Neural cell (in vitro differentiated cells): ENCODE results near the gene TMEM253.

Experiments
- TF ChIP-seq, protein P1 (sequence below): IDR thresholded peaks from 2 replicates; pipeline ENCODE4 v1.6.1; 2012; ENCODE audit warnings: borderline replicate concordance
- TF ChIP-seq, protein P2 (sequence below): fragments of 450-650 bp; IDR thresholded peaks from 2 replicates; pipeline ENCODE4 v1.5.1; 2014; ENCODE audit warnings: antibody characterized with exemption, mild to moderate bottlenecking, moderate library complexity; ENCODE audit not compliant: poor library complexity, severe bottlenecking

DNA sequence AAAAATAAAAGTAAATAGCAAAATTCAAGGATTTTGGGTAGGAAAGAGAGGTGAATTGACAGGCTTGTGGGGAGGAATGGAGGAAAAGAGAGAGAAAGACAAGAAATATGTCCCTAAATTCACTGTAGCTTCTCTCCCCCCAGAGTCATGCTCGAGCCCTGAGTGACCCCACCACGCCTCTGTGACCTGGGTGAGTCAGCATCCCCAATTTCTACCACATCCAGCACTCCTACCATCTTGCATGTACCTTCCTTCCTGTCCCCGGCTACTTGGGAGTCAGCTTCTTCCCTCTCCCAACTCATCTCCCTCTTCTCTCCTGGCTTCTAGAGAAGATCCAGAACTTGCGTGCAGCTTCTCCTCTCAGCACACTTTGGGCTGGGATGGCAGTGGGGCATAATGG is 12.2 kb upstream of the TMEM253 start:
- TF ChIP-seq, protein P1, sequence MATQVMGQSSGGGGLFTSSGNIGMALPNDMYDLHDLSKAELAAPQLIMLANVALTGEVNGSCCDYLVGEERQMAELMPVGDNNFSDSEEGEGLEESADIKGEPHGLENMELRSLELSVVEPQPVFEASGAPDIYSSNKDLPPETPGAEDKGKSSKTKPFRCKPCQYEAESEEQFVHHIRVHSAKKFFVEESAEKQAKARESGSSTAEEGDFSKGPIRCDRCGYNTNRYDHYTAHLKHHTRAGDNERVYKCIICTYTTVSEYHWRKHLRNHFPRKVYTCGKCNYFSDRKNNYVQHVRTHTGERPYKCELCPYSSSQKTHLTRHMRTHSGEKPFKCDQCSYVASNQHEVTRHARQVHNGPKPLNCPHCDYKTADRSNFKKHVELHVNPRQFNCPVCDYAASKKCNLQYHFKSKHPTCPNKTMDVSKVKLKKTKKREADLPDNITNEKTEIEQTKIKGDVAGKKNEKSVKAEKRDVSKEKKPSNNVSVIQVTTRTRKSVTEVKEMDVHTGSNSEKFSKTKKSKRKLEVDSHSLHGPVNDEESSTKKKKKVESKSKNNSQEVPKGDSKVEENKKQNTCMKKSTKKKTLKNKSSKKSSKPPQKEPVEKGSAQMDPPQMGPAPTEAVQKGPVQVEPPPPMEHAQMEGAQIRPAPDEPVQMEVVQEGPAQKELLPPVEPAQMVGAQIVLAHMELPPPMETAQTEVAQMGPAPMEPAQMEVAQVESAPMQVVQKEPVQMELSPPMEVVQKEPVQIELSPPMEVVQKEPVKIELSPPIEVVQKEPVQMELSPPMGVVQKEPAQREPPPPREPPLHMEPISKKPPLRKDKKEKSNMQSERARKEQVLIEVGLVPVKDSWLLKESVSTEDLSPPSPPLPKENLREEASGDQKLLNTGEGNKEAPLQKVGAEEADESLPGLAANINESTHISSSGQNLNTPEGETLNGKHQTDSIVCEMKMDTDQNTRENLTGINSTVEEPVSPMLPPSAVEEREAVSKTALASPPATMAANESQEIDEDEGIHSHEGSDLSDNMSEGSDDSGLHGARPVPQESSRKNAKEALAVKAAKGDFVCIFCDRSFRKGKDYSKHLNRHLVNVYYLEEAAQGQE = no peak
- TF ChIP-seq, protein P2, sequence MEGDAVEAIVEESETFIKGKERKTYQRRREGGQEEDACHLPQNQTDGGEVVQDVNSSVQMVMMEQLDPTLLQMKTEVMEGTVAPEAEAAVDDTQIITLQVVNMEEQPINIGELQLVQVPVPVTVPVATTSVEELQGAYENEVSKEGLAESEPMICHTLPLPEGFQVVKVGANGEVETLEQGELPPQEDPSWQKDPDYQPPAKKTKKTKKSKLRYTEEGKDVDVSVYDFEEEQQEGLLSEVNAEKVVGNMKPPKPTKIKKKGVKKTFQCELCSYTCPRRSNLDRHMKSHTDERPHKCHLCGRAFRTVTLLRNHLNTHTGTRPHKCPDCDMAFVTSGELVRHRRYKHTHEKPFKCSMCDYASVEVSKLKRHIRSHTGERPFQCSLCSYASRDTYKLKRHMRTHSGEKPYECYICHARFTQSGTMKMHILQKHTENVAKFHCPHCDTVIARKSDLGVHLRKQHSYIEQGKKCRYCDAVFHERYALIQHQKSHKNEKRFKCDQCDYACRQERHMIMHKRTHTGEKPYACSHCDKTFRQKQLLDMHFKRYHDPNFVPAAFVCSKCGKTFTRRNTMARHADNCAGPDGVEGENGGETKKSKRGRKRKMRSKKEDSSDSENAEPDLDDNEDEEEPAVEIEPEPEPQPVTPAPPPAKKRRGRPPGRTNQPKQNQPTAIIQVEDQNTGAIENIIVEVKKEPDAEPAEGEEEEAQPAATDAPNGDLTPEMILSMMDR = no peak
